Measurements from ENCODE around the gene PCDH15.

Gene PCDH15

GRCh38 chr10:53886325-53887300 lies 914.4 kb downstream of the PCDH15 start:
- H3K9ac ChIP-seq (ENCODE audit: low read length), result no peak overlapping the region
- no peak overlapping the region for H3K18ac ChIP-seq (ENCODE audit: low read length)

GRCh38 chr10:53864846-53865245 lies 936.2 kb downstream of the PCDH15 start:
- Histone ChIP-seq H2BK120ac (ENCODE audit: insufficient read depth, low read length, poor library complexity) (no peak overlapping the region), H4K8ac (ENCODE audit: low read depth, low read length) (no peak overlapping the region), H2AFZ (ENCODE audit: insufficient read depth, low read length, poor library complexity) (no peak overlapping the region), H3K4me3 (ENCODE audit: low read depth, low read length) (no peak overlapping the region), H3K18ac (ENCODE audit: low read length) (no peak overlapping the region), H2AK5ac (ENCODE audit: low read length) (no peak overlapping the region), H3K9me3 (ENCODE audit: insufficient read depth, low read depth, low read length) (no peaks in the 10 kb centered on the region), H3K4me1 (ENCODE audit: control insufficient read depth in 1 of 2, insufficient read depth in 2 of 2, low read length in 2 of 2) (no peaks in the 10 kb centered on the region), H3K23ac (ENCODE audit: low read length) (no peak overlapping the region), H3K27me3 (ENCODE audit: insufficient read depth, low read length) (no peaks in the 10 kb centered on the region), H3K4ac (ENCODE audit: low read depth, low read length) (no peak overlapping the region), H3K14ac (ENCODE audit: low read length) (no peak overlapping the region), H2BK5ac (ENCODE audit: low read depth, low read length, poor library complexity) (no peak overlapping the region), H4K91ac (ENCODE audit: low read depth, low read length) (no peak overlapping the region), H3K79me1 (ENCODE audit: low read length) (no peaks in the 10 kb centered on the region), H3K36me3 (ENCODE audit: control insufficient read depth in 1 of 2, insufficient read depth in 2 of 2, low read length in 2 of 2) (no peaks in the 10 kb centered on the region), H3K27ac (ENCODE audit: low read depth, low read length) (no peak overlapping the region), H3K79me2 (ENCODE audit: control insufficient read depth, insufficient read depth, low read length, poor library complexity) (no peaks in the 10 kb centered on the region), H3K9ac (ENCODE audit: low read length) (no peak overlapping the region), H2BK12ac (ENCODE audit: low read length) (no peak overlapping the region), H3K4me2 (ENCODE audit: low read length) (no peak overlapping the region), H4K12ac (ENCODE audit: low read depth, low read length) (no peak overlapping the region)
- DNase-seq, result no peak
- no CpG with 5 or more reads among the region's 4 CpGs for WGBS (ENCODE audit: extremely low coverage, insufficient coverage, insufficient read length)

More at GRCh38 chr10:53886325-53887300, 914.4 kb downstream of the PCDH15 start:
- Histone ChIP-seq H3K4me3 (ENCODE audit: low read depth, low read length) (no peak overlapping the region), H4K12ac (ENCODE audit: low read depth, low read length) (no peak overlapping the region), H3K4ac (ENCODE audit: low read depth, low read length) (no peak overlapping the region), H3K23ac (ENCODE audit: low read length) (no peak overlapping the region), H3K9me3 (ENCODE audit: insufficient read depth, low read depth, low read length) (no peaks in the 10 kb centered on the region), H3K79me1 (ENCODE audit: low read length) (no peaks in the 10 kb centered on the region), H2BK120ac (ENCODE audit: insufficient read depth, low read length, poor library complexity) (no peak overlapping the region), H3K4me2 (ENCODE audit: low read length) (no peak overlapping the region), H3K27me3 (ENCODE audit: insufficient read depth, low read length) (no peaks in the 10 kb centered on the region), H2BK5ac (ENCODE audit: low read depth, low read length, poor library complexity) (no peak overlapping the region), H4K8ac (ENCODE audit: low read depth, low read length) (no peak overlapping the region), H2BK12ac (ENCODE audit: low read length) (no peak overlapping the region), H4K91ac (ENCODE audit: low read depth, low read length) (no peak overlapping the region), H3K79me2 (ENCODE audit: control insufficient read depth, insufficient read depth, low read length, poor library complexity) (no peaks in the 10 kb centered on the region), H3K4me1 (ENCODE audit: control insufficient read depth in 1 of 2, insufficient read depth in 2 of 2, low read length in 2 of 2) (no peaks in the 10 kb centered on the region), H3K27ac (ENCODE audit: low read depth, low read length) (no peak overlapping the region), H2AFZ (ENCODE audit: insufficient read depth, low read length, poor library complexity) (no peak overlapping the region), H3K14ac (ENCODE audit: low read length) (no peak overlapping the region), H2AK5ac (ENCODE audit: low read length) (no peak overlapping the region), H3K36me3 (ENCODE audit: control insufficient read depth in 1 of 2, insufficient read depth in 2 of 2, low read length in 2 of 2) (no peaks in the 10 kb centered on the region)
- WGBS (ENCODE audit: extremely low coverage, insufficient coverage, insufficient read length), result no CpG with 5 or more reads among the region's 9 CpGs
- DNase-seq, result no peak

GRCh38 chr10:53852450-53853175 lies 948.4 kb downstream of the PCDH15 start:
- Histone ChIP-seq H3K23ac (ENCODE audit: low read length) (no peak overlapping the region), H3K18ac (ENCODE audit: low read length) (no peak overlapping the region), H3K79me2 (ENCODE audit: control insufficient read depth, insufficient read depth, low read length, poor library complexity) (no peaks in the 10 kb centered on the region), H2BK5ac (ENCODE audit: low read depth, low read length, poor library complexity) (no peak overlapping the region), H2BK120ac (ENCODE audit: insufficient read depth, low read length, poor library complexity) (no peak overlapping the region), H4K91ac (ENCODE audit: low read depth, low read length) (no peak overlapping the region), H3K79me1 (ENCODE audit: low read length) (no peaks in the 10 kb centered on the region), H3K9ac (ENCODE audit: low read length) (no peak overlapping the region), H3K4me2 (ENCODE audit: low read length) (no peak overlapping the region), H3K14ac (ENCODE audit: low read length) (no peak overlapping the region), H2AK5ac (ENCODE audit: low read length) (no peak overlapping the region), H4K12ac (ENCODE audit: low read depth, low read length) (no peak overlapping the region), H3K4me1 (ENCODE audit: control insufficient read depth in 1 of 2, insufficient read depth in 2 of 2, low read length in 2 of 2) (no peaks in the 10 kb centered on the region), H4K8ac (ENCODE audit: low read depth, low read length) (no peak overlapping the region), H3K27me3 (ENCODE audit: insufficient read depth, low read length) (no peaks in the 10 kb centered on the region), H2AFZ (ENCODE audit: insufficient read depth, low read length, poor library complexity) (no peak overlapping the region), H2BK12ac (ENCODE audit: low read length) (no peak overlapping the region), H3K4ac (ENCODE audit: low read depth, low read length) (no peak overlapping the region), H3K4me3 (ENCODE audit: low read depth, low read length) (no peak overlapping the region), H3K9me3 (ENCODE audit: insufficient read depth, low read depth, low read length) (no peaks in the 10 kb centered on the region), H3K27ac (ENCODE audit: low read depth, low read length) (no peak overlapping the region), H3K36me3 (ENCODE audit: control insufficient read depth in 1 of 2, insufficient read depth in 2 of 2, low read length in 2 of 2) (no peaks in the 10 kb centered on the region)
- DNase-seq, result no peak
- no CpG with 5 or more reads among the region's 4 CpGs for WGBS (ENCODE audit: extremely low coverage, insufficient coverage, insufficient read length)

- H3K4ac ChIP-seq (ENCODE audit: low read depth, low read length), result no peak overlapping the region
- no peaks in the 10 kb centered on the region for H3K27me3 ChIP-seq (ENCODE audit: insufficient read depth, low read length)
- no peaks in the 10 kb centered on the region for H3K9me3 ChIP-seq (ENCODE audit: insufficient read depth, low read depth, low read length)
- H3K36me3 ChIP-seq (ENCODE audit: control insufficient read depth in 1 of 2, insufficient read depth in 2 of 2, low read length in 2 of 2), result no peaks in the 10 kb centered on the region
- H2BK12ac ChIP-seq (ENCODE audit: low read length), result no peak overlapping the region
- no peak overlapping the region for H3K27ac ChIP-seq (ENCODE audit: low read depth, low read length)
- H3K14ac ChIP-seq (ENCODE audit: low read length), result no peak overlapping the region
- DNase-seq, result no peak
- H3K79me1 ChIP-seq (ENCODE audit: low read length), result peaks cover 2% of the 10 kb centered on the region
- no peak overlapping the region for H4K8ac ChIP-seq (ENCODE audit: low read depth, low read length)
- no peak overlapping the region for H2BK120ac ChIP-seq (ENCODE audit: insufficient read depth, low read length, poor library complexity)
- no peaks in the 10 kb centered on the region for H3K4me1 ChIP-seq (ENCODE audit: control insufficient read depth in 1 of 2, insufficient read depth in 2 of 2, low read length in 2 of 2)
- no peak overlapping the region for H3K18ac ChIP-seq (ENCODE audit: low read length)
- no peak overlapping the region for H3K4me2 ChIP-seq (ENCODE audit: low read length)
- no peak overlapping the region for H2BK5ac ChIP-seq (ENCODE audit: low read depth, low read length, poor library complexity)
- H3K9ac ChIP-seq (ENCODE audit: low read length), result no peak overlapping the region
- no peak overlapping the region for H3K23ac ChIP-seq (ENCODE audit: low read length)
- no CpG with 5 or more reads among the region's 2 CpGs for WGBS (ENCODE audit: extremely low coverage, insufficient coverage, insufficient read length)
- no peak overlapping the region for H4K12ac ChIP-seq (ENCODE audit: low read depth, low read length)
- H3K4me3 ChIP-seq (ENCODE audit: low read depth, low read length), result no peak overlapping the region
- H3K79me2 ChIP-seq (ENCODE audit: control insufficient read depth, insufficient read depth, low read length, poor library complexity), result no peaks in the 10 kb centered on the region
- H2AFZ ChIP-seq (ENCODE audit: insufficient read depth, low read length, poor library complexity), result no peak overlapping the region
- no peak overlapping the region for H2AK5ac ChIP-seq (ENCODE audit: low read length)
- no peak overlapping the region for H4K91ac ChIP-seq (ENCODE audit: low read depth, low read length)
Observed at GRCh38 chr10:53846809-53847208, 954.2 kb downstream of the PCDH15 start.

All from trophoblast cell (in vitro differentiated cells and primary cell).